Tibial artery (tissue), 4 donors: ENCODE data around the gene ZNF23.

Source experiments
- DNase-seq, 2 donors: peaks; one replicate each; pipeline ENCODE4 v3.0.0-alpha.2; 2019
- H3K27ac ChIP-seq, 2 donors: fragments of 200-600 bp; sonication (generic) in 1 of 2; 1 replicate in 1 of 2; 2 replicates in 1 of 2; pipeline ENCODE4 v1.5.1; 2018 to 2019; ENCODE audit warnings: mild to moderate bottlenecking in 1 of 2
- H3K27me3 ChIP-seq, 2 donors: fragments of 200-600 bp; sonication (generic) in 1 of 2; one replicate each; pipeline versions ENCODE4 v1.5.1 to v1.6.0; 2016 to 2019
- H3K36me3 ChIP-seq, 3 donors: fragments of 200-600 bp; sonication (generic) in 2 of 3; one replicate each; pipeline ENCODE4 v1.5.1; 2016 to 2019; ENCODE audit warnings: mild to moderate bottlenecking in 2 of 3
- H3K4me1 ChIP-seq, 4 donors: fragments of 200-600 bp; sonication (generic) in 2 of 4; 1 replicate in 3 of 4; 2 replicates in 1 of 4; pipeline ENCODE4 v1.5.1; 2016 to 2019
- H3K4me3 ChIP-seq, 2 donors: fragments of 200-600 bp; sonication (generic) in 1 of 2; 1 replicate in 1 of 2; 2 replicates in 1 of 2; pipeline ENCODE4 v1.5.1; 2018 to 2019; ENCODE audit warnings: mild to moderate bottlenecking in 2 of 2
- H3K9me3 ChIP-seq, 3 donors: fragments of 200-600 bp; sonication (generic) in 1 of 3; one replicate each; pipeline ENCODE4 v1.5.1; 2016 to 2019
- CTCF ChIP-seq, 2 experiments: fragments of 200-600 bp in 1 of 2; fragments of 450-650 bp in 1 of 2; IDR thresholded peaks; one replicate each; pipeline ENCODE4 v1.5.1; 2017 to 2019; ENCODE audit warnings: antibody characterized with exemption in 2 of 2, mild to moderate bottlenecking in 1 of 2, moderate library complexity in 1 of 2
- intact Hi-C: fragments of 100-400 bp; cut with DNase I; formaldehyde crosslinking; loops from one replicate; pipeline ENCODE4 v1.15.0; 2023; ENCODE audit warnings: low total_unique reads

Gene ZNF23

DNA sequence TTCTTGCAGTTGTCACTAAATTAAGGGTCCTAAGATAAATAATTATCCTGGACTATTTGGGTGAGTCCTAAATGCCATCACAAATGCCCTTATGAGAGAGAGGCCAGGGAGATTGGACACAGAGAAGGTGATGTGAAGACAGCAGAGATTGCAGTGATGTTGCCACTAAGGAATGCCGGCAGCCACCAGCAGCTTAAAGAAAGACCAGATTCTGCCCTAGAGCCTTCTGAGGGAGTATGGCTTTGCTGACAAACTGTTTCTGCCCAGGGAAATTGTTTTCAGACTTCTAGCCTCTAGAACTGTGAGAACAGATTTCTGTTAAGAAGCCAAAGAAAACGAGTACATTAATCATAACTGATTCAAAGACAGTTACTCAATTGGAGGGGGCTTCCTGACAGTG is 10.0 kb upstream of the ZNF23 start:
- intact Hi-C loops, result no loop called here

GRCh38 chr16:71467810-71468209 is 5.8 kb upstream of the ZNF23 start:
- H3K27me3 ChIP-seq, result no peaks in the 10 kb centered on the region
- no peak overlapping the region for H3K27ac ChIP-seq
- no peak for DNase-seq
- no peak for TF ChIP-seq CTCF (IDR thresholded peaks at IDR 0.05)
- H3K4me1 ChIP-seq, result peaks cover 0 to 3% (median 0%) of the 10 kb centered on the region in 4 donors
- peaks cover 0 to 29% (median 14%) of the 10 kb centered on the region in 3 donors for H3K36me3 ChIP-seq
- no peaks in the 10 kb centered on the region for H3K9me3 ChIP-seq
- intact Hi-C loops, result no loop called here
- no peak overlapping the region for H3K4me3 ChIP-seq

More for the DNA sequence above, 10.0 kb upstream of the ZNF23 start:
- Histone ChIP-seq H3K36me3 (peaks cover 11 to 60% (median 33%) of the 10 kb centered on the region in 3 donors), H3K9me3 (no peaks in the 10 kb centered on the region), H3K4me1 (no peaks in the 10 kb centered on the region), H3K27me3 (no peaks in the 10 kb centered on the region), H3K27ac (no peak overlapping the region), H3K4me3 (no peak overlapping the region)
- no peak for TF ChIP-seq CTCF (IDR thresholded peaks at IDR 0.05)
- no peak for DNase-seq

GRCh38 chr16:71464231-71464630 is 2.2 kb upstream of the ZNF23 start:
- intact Hi-C loops, result loop anchor here (5.0 kb wide), 1 partner anchor 1102 kb away; no protein-coding TSS in a partner anchor
- H3K4me1 ChIP-seq, result peaks cover 0 to 23% (median 7%) of the 10 kb centered on the region in 4 donors
- no peaks in the 10 kb centered on the region for H3K36me3 ChIP-seq
- no peak overlapping the region for H3K4me3 ChIP-seq
- no peak for TF ChIP-seq CTCF (IDR thresholded peaks at IDR 0.05)
- DNase-seq, result no peak
- no peaks in the 10 kb centered on the region for H3K9me3 ChIP-seq
- H3K27me3 ChIP-seq, result no peaks in the 10 kb centered on the region
- H3K27ac ChIP-seq, result no peak overlapping the region

DNA sequence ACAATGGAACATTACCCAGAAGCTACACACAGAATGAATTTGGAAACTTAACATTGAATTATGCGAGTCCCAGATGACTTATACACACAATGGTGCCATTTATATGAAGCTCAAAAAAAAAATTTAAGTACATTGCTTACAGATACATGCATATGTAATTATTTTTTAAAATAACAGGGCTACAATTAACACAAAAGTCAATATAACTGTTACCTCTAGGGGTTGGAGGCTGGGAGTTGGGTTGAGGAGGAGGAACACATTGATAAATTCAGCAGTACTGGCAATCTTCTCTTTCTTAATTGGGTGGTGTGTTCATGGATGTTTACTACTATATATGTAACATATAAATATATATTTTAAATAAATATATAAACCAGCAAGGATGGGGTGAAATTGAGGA is 1.1 kb downstream of the ZNF23 start:
- H3K4me3 ChIP-seq, result peak overlapping the region; percentile 84 to 97

GRCh38 chr16:71460236-71460635 is 1.8 kb downstream of the ZNF23 start:
- TF ChIP-seq CTCF (IDR thresholded peaks at IDR 0.05), result no peak
- Histone ChIP-seq H3K9me3 (no peaks in the 10 kb centered on the region), H3K36me3 (peaks cover 22 to 28% (median 26%) of the 10 kb centered on the region in 3 donors), H3K27me3 (no peaks in the 10 kb centered on the region), H3K4me3 (no peak overlapping the region), H3K4me1 (peaks cover 0 to 23% (median 7%) of the 10 kb centered on the region in 4 donors), H3K27ac (no peak overlapping the region)
- no peak for DNase-seq
- intact Hi-C loops, result loop anchor here (5.0 kb wide), 1 partner anchor 1098 kb away; no protein-coding TSS in a partner anchor

More for the DNA sequence above, 1.1 kb downstream of the ZNF23 start:
- H3K36me3 ChIP-seq, result peaks cover 15 to 21% (median 19%) of the 10 kb centered on the region in 3 donors
- no peaks in the 10 kb centered on the region for H3K27me3 ChIP-seq
- no peak overlapping the region for H3K27ac ChIP-seq
- H3K4me1 ChIP-seq, result peaks cover 0 to 23% (median 7%) of the 10 kb centered on the region in 4 donors
- intact Hi-C loops, result loop anchor here (5.0 kb wide), 1 partner anchor 1099 kb away; no protein-coding TSS in a partner anchor
- no peak for DNase-seq
- H3K9me3 ChIP-seq, result no peaks in the 10 kb centered on the region
- no peak for TF ChIP-seq CTCF (IDR thresholded peaks at IDR 0.05)
